Vagina (tissue), 2 donors: ENCODE measurements around the gene RSU1. TPM values are rescaled to one million over a fixed set of nuclear protein-coding genes. Genes with fewer than 3 reads are reported as not detected.
"Not testable (repeated sequence)": the region's sequence is repeated elsewhere in the genome, so short reads cannot be mapped to it uniquely, and the experiment has no call there.

Source experiments
- DNase-seq, 2 donors: peaks; one replicate each; pipeline ENCODE4 v3.0.0-alpha.2; 2017; ENCODE audit errors: extremely low spot score in 2 of 2
- H3K27ac ChIP-seq: fragments of 200-600 bp; sonication (generic); one replicate; pipeline ENCODE4 v1.5.1; 2019
- H3K27me3 ChIP-seq: fragments of 200-600 bp; sonication (generic); one replicate; pipeline ENCODE4 v1.5.1; 2019
- H3K36me3 ChIP-seq, 2 donors: fragments of 200-600 bp; sonication (generic); one replicate each; pipeline ENCODE4 v1.5.1; 2017 to 2019
- H3K4me1 ChIP-seq: fragments of 200-600 bp; sonication (generic); one replicate; pipeline ENCODE4 v1.5.1; 2019
- H3K4me3 ChIP-seq, 2 donors: fragments of 200-600 bp; sonication (generic); 1 replicate in 1 of 2; 2 replicates in 1 of 2; pipeline ENCODE4 v1.5.1; 2016 to 2019
- H3K9me3 ChIP-seq: fragments of 200-600 bp; sonication (generic); one replicate; pipeline ENCODE4 v1.5.1; 2019
- POLR2A ChIP-seq, 2 donors: fragments of 450-650 bp; IDR thresholded peaks; one replicate each; pipeline ENCODE4 v1.6.1; 2017; ENCODE audit warnings: antibody characterized with exemption in 2 of 2, mild to moderate bottlenecking in 2 of 2, moderate library complexity in 2 of 2
- POLR2AphosphoS5 ChIP-seq, 2 donors: sonication (generic); formaldehyde crosslinking; IDR thresholded peaks; one replicate each; pipeline ENCODE4 v1.9.0; 2017; ENCODE audit warnings: antibody characterized with exemption in 2 of 2, mild to moderate bottlenecking in 2 of 2, low read depth in 1 of 2; ENCODE audit not compliant: insufficient read depth in 1 of 2
- intact Hi-C: fragments of 100-400 bp; cut with DNase I; formaldehyde crosslinking; loops from one replicate; pipeline ENCODE4 v1.15.1; 2023
- total RNA-seq: library from RNA; depleted of rRNA; stranded (reverse); fragments of >200 nt; gene quantifications from one replicate; pipeline ENCODE4 v1.2.3, GENCODE V29; 2016
- TF ChIP-seq, protein P1 (sequence below), 3 experiments: fragments of 450-650 bp in 2 of 3; fragments of 200-600 bp in 1 of 3; sonication (generic) in 1 of 3; IDR thresholded peaks; one replicate each; pipeline ENCODE4 v1.5.1; 2017 to 2019; ENCODE audit warnings: antibody characterized with exemption in 3 of 3, mild to moderate bottlenecking in 2 of 3, moderate library complexity in 2 of 3

Gene RSU1
- total RNA-seq, 1 donor from 2014 or later: 50.3 TPM

DNA sequence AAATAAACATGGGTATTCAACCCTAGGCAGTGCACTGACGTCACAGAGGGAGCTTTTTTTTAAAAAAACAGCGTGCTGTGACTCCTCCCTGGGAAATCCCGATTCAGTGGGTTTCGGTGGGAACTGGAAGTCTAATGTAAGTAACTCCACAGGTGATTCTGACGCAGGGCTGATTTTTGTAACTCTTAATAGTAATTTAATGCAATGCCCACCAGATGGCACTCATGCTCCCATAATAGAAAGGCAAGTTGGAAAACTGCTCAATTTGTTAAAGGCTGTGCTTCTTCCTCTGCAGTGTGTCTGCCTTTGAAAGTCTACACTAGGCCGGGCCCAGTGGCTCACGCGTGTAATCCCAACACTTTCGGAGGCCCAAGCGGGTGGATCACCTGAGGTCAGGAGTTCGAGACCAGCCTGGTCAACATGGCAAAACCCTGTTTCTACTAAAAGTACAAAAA lies 10.9 kb upstream of the RSU1 start:
- no peak overlapping the region for H3K27ac ChIP-seq

DNA sequence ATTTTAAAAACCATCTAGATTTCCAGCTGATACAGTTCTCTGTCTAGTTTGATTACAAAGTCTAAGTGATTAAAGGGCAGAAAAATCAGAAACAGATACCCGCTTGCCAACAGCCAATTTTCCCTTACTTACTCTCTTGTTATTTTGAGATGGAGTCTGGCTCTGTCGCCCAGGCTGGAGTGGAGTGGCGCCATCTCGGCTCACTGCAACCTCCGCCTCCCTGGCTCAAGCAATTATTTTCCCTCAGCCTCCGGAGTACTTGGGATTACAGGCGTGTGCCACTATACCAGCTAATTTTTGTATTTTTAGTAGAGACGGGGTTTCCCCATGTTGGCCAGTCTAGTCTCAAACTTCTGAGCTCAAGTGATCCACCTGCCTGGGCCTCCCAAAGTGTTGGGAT lies 10.2 kb upstream of the RSU1 start:
- DNase-seq, H3K9me3 ChIP-seq, H3K27ac ChIP-seq, H3K27me3 ChIP-seq, H3K4me1 ChIP-seq, H3K36me3 ChIP-seq, H3K4me3 ChIP-seq, intact Hi-C loops: not testable (repeated sequence)

More for the DNA sequence above, 10.9 kb upstream of the RSU1 start:
- no peak for DNase-seq
- no peaks in the 10 kb centered on the region for H3K9me3 ChIP-seq
- no peaks in the 10 kb centered on the region for H3K36me3 ChIP-seq
- no peak overlapping the region for H3K4me3 ChIP-seq
- no peaks in the 10 kb centered on the region for H3K4me1 ChIP-seq
- no peaks in the 10 kb centered on the region for H3K27me3 ChIP-seq
- intact Hi-C loops: no loop called here
- TF ChIP-seq POLR2AphosphoS5 (IDR thresholded peaks at IDR 0.05; ENCODE audit: insufficient read depth in 1 of 2, low read depth in 1 of 2): no peak
- TF ChIP-seq, protein P1, sequence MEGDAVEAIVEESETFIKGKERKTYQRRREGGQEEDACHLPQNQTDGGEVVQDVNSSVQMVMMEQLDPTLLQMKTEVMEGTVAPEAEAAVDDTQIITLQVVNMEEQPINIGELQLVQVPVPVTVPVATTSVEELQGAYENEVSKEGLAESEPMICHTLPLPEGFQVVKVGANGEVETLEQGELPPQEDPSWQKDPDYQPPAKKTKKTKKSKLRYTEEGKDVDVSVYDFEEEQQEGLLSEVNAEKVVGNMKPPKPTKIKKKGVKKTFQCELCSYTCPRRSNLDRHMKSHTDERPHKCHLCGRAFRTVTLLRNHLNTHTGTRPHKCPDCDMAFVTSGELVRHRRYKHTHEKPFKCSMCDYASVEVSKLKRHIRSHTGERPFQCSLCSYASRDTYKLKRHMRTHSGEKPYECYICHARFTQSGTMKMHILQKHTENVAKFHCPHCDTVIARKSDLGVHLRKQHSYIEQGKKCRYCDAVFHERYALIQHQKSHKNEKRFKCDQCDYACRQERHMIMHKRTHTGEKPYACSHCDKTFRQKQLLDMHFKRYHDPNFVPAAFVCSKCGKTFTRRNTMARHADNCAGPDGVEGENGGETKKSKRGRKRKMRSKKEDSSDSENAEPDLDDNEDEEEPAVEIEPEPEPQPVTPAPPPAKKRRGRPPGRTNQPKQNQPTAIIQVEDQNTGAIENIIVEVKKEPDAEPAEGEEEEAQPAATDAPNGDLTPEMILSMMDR (IDR thresholded peaks at IDR 0.05): peak in 2 of 3 experiments; percentile 44 to 64

DNA sequence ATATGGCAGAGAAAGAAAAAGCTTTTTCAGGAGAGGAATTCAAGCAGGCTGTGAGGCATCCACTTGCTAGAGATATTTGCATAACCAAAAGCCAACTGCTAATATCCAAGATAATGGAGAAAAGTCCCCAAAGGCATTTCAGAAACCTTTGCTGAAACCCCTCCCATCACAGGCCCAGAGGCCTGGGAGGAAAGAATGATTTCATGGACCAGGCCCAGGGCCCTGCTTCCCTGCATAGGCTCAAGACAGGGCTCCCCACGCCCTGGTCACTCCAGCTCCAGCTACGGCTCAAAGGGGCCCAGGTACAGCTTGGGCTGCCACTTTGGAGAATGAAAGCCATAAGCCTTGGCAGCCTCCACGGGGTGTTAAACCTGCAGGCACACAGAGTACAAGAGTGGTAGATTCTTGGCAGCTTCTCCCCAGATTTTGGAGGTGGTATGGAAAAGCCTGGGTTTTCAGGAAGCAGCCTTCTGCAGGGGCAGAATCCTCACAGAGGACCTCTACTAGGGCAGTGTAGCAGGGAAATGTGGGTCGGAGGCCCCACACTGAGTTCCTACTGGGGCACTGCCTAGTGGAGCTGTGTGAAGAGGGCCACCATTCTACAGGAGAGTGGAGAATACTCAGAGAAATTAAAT lies 5.6 kb upstream of the RSU1 start:
- TF ChIP-seq POLR2AphosphoS5 (IDR thresholded peaks at IDR 0.05; ENCODE audit: insufficient read depth in 1 of 2, low read depth in 1 of 2) (no peak), POLR2A (IDR thresholded peaks at IDR 0.05) (no peak)
- TF ChIP-seq, protein P1 (IDR thresholded peaks at IDR 0.05): no peak
- H3K27me3 ChIP-seq: no peaks in the 10 kb centered on the region
- DNase-seq: peak in 1 of 2 donors; percentile 54
- H3K27ac ChIP-seq: no peak overlapping the region
- H3K4me1 ChIP-seq: peaks cover 7% of the 10 kb centered on the region
- H3K4me3 ChIP-seq: no peak overlapping the region
- H3K9me3 ChIP-seq: no peaks in the 10 kb centered on the region
- no peaks in the 10 kb centered on the region for H3K36me3 ChIP-seq
- intact Hi-C loops: no loop called here

DNA sequence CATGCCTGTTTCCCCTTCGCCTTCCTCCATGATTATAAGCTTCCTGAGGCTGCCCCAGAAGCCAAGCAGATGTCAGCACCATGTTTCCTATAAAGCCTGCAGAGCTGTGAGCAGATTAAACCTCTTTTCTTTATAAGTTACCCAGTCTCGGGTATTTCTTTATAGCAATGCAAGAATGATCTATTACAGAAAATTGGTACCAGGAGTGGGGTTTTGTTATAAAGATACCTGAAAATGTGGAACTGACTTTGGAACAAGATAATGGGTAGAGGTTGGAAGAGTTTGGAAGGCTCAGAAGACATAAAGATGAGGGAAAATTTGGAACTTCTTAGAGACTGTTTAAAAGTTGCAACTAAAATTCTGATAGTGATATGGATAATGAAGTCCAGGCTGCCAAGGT lies 4.8 kb upstream of the RSU1 start:
- H3K9me3 ChIP-seq: no peaks in the 10 kb centered on the region

DNA sequence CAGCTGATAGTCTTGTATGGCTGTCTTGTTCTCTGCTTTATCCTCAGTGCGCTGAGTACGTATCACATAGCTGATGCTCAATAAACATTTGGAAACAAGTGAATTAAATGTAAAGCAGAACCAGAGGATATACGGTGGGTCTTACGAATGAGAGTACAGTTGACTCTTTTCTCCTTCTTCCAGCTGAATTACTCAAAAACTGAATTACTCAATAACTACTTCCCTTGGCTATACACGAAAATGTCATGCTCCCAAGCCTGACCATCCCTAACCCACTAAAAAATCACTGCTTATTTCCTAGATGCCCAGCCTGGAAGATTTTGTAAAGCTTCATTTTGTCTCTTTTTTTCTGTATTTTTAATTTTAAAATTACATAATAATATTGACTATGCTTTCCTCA lies 3.2 kb upstream of the RSU1 start:
- no peak overlapping the region for H3K4me3 ChIP-seq
- H3K9me3 ChIP-seq: no peaks in the 10 kb centered on the region
- H3K27me3 ChIP-seq: no peaks in the 10 kb centered on the region
- DNase-seq: no peak
- H3K36me3 ChIP-seq: no peaks in the 10 kb centered on the region
- no peak for TF ChIP-seq POLR2A (IDR thresholded peaks at IDR 0.05)
- TF ChIP-seq, protein P1 (IDR thresholded peaks at IDR 0.05): no peak
- TF ChIP-seq POLR2AphosphoS5 (IDR thresholded peaks at IDR 0.05; ENCODE audit: insufficient read depth in 1 of 2, low read depth in 1 of 2): no peak
- intact Hi-C loops: no loop called here
- peaks cover 21% of the 10 kb centered on the region for H3K4me1 ChIP-seq
- no peak overlapping the region for H3K27ac ChIP-seq

More for the DNA sequence above, 4.8 kb upstream of the RSU1 start:
- TF ChIP-seq, protein P1 (IDR thresholded peaks at IDR 0.05): no peak
- TF ChIP-seq POLR2A (IDR thresholded peaks at IDR 0.05): no peak
- Histone ChIP-seq H3K27me3 (no peaks in the 10 kb centered on the region), H3K4me1 (peaks cover 7% of the 10 kb centered on the region), H3K4me3 (no peak overlapping the region), H3K36me3 (no peaks in the 10 kb centered on the region), H3K27ac (no peak overlapping the region)
- intact Hi-C loops: no loop called here
- no peak for DNase-seq
